ENCODE data around the gene UBA5. TPM values are rescaled to one million over a fixed set of nuclear protein-coding genes. Genes with fewer than 3 reads are reported as not detected.
"Not testable (repeated sequence)": the region's sequence is repeated elsewhere in the genome, so short reads cannot be mapped to it uniquely, and the experiment has no call there.

Gene UBA5
- total RNA-seq, 2 experiments from 2014 or later = 37.8 to 38.0 TPM

DNA sequence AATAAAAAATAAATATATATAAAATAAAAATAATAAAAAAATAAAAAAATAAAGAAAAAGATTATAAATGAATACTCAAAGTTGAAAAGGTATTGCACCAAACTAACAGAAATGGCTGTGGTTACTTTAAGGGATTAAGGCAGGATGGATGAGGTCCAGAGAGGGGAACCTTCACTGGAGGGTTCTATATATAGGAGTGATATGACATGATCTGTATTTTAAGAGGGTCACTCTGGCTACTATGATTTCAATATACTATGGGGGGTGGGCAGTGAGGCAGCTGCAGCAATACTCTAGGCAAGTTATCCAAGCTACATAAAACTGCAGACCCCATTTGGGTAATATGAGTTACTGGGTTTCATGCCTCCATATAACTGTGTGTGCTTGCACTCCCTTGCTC is 25.1 kb upstream of the UBA5 start:
- CTCF ChIA-PET = interaction anchor here (1.2 to 1.9 kb wide), 2 partner anchors 9 to 12 kb away, joined by 4 read pairs; no protein-coding TSS in a partner anchor
- no peaks in the 10 kb centered on the region for H3K27me3 Mint-ChIP-seq
- DNase-seq = no peak
- no peak overlapping the region for H3K4me3 Mint-ChIP-seq
- no peaks in the 10 kb centered on the region for H3K9me3 Mint-ChIP-seq
- H3K36me3 Mint-ChIP-seq (ENCODE audit: low read depth) = peaks cover 5% of the 10 kb centered on the region
- H3K4me1 Mint-ChIP-seq = no peaks in the 10 kb centered on the region
- POLR2A ChIA-PET = no interaction called here
- H3K27ac Mint-ChIP-seq = no peak overlapping the region

DNA sequence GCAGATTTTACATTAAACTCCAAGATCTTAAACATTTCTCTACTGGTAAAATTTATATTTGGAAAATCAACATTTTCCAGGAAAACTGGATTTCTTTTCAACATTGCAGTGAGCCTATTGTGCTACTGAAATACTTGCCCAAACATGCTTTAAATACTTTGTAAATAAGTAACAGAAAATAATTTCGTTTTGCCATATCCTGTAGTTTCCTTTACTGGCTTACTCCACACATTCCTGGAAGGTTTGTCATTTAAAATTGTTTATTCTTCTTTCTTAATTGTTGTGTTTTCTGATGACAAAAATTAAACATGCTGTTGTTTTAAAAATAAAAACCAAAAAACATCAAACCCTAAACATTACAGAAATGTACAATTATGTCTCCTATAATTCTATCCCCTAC is 22.5 kb upstream of the UBA5 start:
- DNase-seq = no peak
- peaks cover 5% of the 10 kb centered on the region for H3K36me3 Mint-ChIP-seq (ENCODE audit: low read depth)
- CTCF ChIA-PET = no interaction called here
- no peaks in the 10 kb centered on the region for H3K4me1 Mint-ChIP-seq
- POLR2A ChIA-PET = no interaction called here
- no peaks in the 10 kb centered on the region for H3K27me3 Mint-ChIP-seq
- no peaks in the 10 kb centered on the region for H3K9me3 Mint-ChIP-seq
- H3K4me3 Mint-ChIP-seq = no peak overlapping the region
- H3K27ac Mint-ChIP-seq = no peak overlapping the region

DNA sequence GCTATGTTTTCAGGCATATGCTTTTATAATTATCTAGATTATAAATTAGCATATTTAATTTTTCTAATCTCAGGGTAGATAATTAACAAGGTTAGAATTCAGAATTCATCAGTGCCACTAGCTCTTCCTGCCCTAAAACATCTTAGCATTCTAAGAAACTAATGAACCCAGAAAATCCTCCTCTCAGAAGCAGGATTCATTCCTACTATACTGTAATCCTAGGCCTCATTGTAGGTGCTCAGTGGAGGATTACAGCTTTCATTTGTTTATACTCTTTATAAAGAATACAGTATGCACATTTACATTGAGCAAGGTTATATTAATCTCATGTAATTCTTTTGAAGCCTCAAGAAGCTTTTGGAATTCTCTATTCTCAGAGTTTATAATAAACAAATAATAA is 21.4 kb upstream of the UBA5 start:
- Mint-ChIP-seq H3K27me3 (no peaks in the 10 kb centered on the region), H3K36me3 (ENCODE audit: low read depth) (peaks cover 5% of the 10 kb centered on the region)

DNA sequence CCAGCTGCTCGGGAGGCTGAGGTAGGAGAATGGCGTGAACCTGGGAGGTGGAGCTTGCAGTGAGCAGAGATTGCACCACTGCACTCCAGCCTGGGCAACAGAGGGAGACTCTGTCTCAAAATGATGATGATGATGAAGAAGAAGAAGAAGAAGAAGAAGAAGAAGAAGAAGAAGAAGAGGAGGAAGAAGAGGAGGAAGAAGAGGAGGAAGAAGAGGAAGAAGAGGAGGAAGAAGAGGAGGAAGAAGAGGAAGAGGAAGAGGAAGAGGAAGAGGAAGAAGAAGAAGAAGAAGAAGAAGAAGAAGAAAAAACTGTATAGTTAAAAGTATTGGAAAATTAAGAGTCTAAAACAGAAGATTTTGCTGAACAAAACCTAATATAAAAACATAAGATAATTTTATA is 18.7 kb upstream of the UBA5 start:
- not testable (repeated sequence) for DNase-seq
- CTCF ChIA-PET = interaction anchor here (1.0 to 3.6 kb wide), 3 partner anchors 105 to 224 kb away, joined by 3 to 16 read pairs (median 3); partner anchors contain the start of gene DNAJC13

More for the DNA sequence above, 21.4 kb upstream of the UBA5 start:
- ChIA-PET CTCF (interaction anchor here (1.6 kb wide), 1 partner anchor 103 kb away, joined by 4 read pairs; no protein-coding TSS in a partner anchor), POLR2A (no interaction called here)
- Mint-ChIP-seq H3K4me3 (no peak overlapping the region), H3K4me1 (peaks cover 2% of the 10 kb centered on the region), H3K27ac (no peak overlapping the region), H3K9me3 (no peaks in the 10 kb centered on the region)
- DNase-seq = no peak

GRCh38 chr3:132641837-132642538 is 18.1 kb upstream of the UBA5 start:
- Mint-ChIP-seq H3K4me3 (no peak overlapping the region), H3K27ac (no peak overlapping the region), H3K9me3 (no peaks in the 10 kb centered on the region), H3K27me3 (no peaks in the 10 kb centered on the region), H3K4me1 (peaks cover 2% of the 10 kb centered on the region), H3K36me3 (ENCODE audit: low read depth) (peaks cover 2% of the 10 kb centered on the region)
- DNase-seq = no peak
- ChIA-PET POLR2A (no interaction called here), CTCF (interaction anchor here (0.9 to 3.6 kb wide), 8 partner anchors 10 to 224 kb away, joined by 3 to 16 read pairs (median 3); partner anchors contain the start of gene DNAJC13)

More for the DNA sequence above, 18.7 kb upstream of the UBA5 start:
- H3K27ac Mint-ChIP-seq; H3K36me3 Mint-ChIP-seq (ENCODE audit: low read depth); H3K9me3 Mint-ChIP-seq; POLR2A ChIA-PET; H3K4me1 Mint-ChIP-seq; H3K4me3 Mint-ChIP-seq; H3K27me3 Mint-ChIP-seq: not testable (repeated sequence)

- H3K4me1 Mint-ChIP-seq = peaks cover 2% of the 10 kb centered on the region
- DNase-seq = no peak
- POLR2A ChIA-PET = no interaction called here
- CTCF ChIA-PET = interaction anchor here (0.9 to 3.6 kb wide), 6 partner anchors 10 to 112 kb away, joined by 3 to 16 read pairs (median 4); no protein-coding TSS in a partner anchor
- H3K27me3 Mint-ChIP-seq = no peaks in the 10 kb centered on the region
- no peak overlapping the region for H3K4me3 Mint-ChIP-seq
- H3K36me3 Mint-ChIP-seq (ENCODE audit: low read depth) = no peaks in the 10 kb centered on the region
- no peak overlapping the region for H3K27ac Mint-ChIP-seq
- H3K9me3 Mint-ChIP-seq = no peaks in the 10 kb centered on the region
These were observed 17.6 kb upstream of the UBA5 start for GRCh38 chr3:132642539-132642847.

GRCh38 chr3:132643366-132643765 is 16.8 kb upstream of the UBA5 start:
- no peak overlapping the region for H3K4me3 Mint-ChIP-seq
- no peaks in the 10 kb centered on the region for H3K9me3 Mint-ChIP-seq
- CTCF ChIA-PET = interaction anchor here (1.2 to 3.6 kb wide), 5 partner anchors 9 to 113 kb away, joined by 3 to 16 read pairs (median 5); no protein-coding TSS in a partner anchor
- no peaks in the 10 kb centered on the region for H3K27me3 Mint-ChIP-seq
- H3K27ac Mint-ChIP-seq = no peak overlapping the region
- H3K36me3 Mint-ChIP-seq (ENCODE audit: low read depth) = no peaks in the 10 kb centered on the region
- POLR2A ChIA-PET = no interaction called here
- DNase-seq = no peak
- peaks cover 2% of the 10 kb centered on the region for H3K4me1 Mint-ChIP-seq

- no peak overlapping the region for H3K4me3 Mint-ChIP-seq
- POLR2A ChIA-PET = no interaction called here
- H3K27me3 Mint-ChIP-seq = no peaks in the 10 kb centered on the region
- DNase-seq = no peak
- CTCF ChIA-PET = interaction anchor here (0.8 kb wide), 1 partner anchor 92 kb away, joined by 4 read pairs; no protein-coding TSS in a partner anchor
- H3K27ac Mint-ChIP-seq = no peak overlapping the region
- H3K36me3 Mint-ChIP-seq (ENCODE audit: low read depth) = no peaks in the 10 kb centered on the region
- H3K9me3 Mint-ChIP-seq = no peaks in the 10 kb centered on the region
- H3K4me1 Mint-ChIP-seq = peaks cover 2% of the 10 kb centered on the region
These were observed 15.1 kb upstream of the UBA5 start for GRCh38 chr3:132645058-132645457.

DNA sequence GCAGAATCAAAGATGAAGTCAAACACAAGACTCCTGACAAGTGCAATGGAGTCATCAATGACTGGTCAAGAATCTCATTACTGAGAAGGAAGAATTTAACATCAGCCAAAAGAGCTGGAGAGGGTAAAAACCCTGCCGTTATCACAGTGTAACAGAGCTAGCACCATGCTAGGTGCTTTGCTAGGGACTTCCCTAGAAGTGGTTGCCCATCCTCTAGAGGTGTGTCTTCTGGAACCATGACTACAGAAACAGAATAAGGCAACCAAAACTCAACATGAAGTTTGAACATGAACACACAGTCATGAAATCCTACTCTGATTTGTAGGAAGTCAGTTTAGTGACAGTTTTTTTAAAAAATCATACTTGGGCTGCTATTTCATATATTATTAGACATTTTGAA is 10.0 kb upstream of the UBA5 start:
- Mint-ChIP-seq H3K27ac (no peak overlapping the region), H3K36me3 (ENCODE audit: low read depth) (no peaks in the 10 kb centered on the region), H3K4me3 (no peak overlapping the region), H3K4me1 (peaks cover 2% of the 10 kb centered on the region), H3K27me3 (no peaks in the 10 kb centered on the region), H3K9me3 (no peaks in the 10 kb centered on the region)
- POLR2A ChIA-PET = no interaction called here
- DNase-seq = no peak
- CTCF ChIA-PET = interaction anchor here (0.7 kb wide), 1 partner anchor 738 kb away, joined by 3 read pairs; no protein-coding TSS in a partner anchor

GRCh38 chr3:132652640-132653270 is 7.4 kb upstream of the UBA5 start:
- ChIA-PET POLR2A (no interaction called here), CTCF (interaction anchor here (0.6 to 1.9 kb wide), 4 partner anchors 10 to 1498 kb away, joined by 3 to 6 read pairs (median 4); partner anchors contain the start of gene DNAJC13)
- H3K9me3 Mint-ChIP-seq = no peaks in the 10 kb centered on the region
- no peaks in the 10 kb centered on the region for H3K27me3 Mint-ChIP-seq
- H3K4me1 Mint-ChIP-seq = peaks cover 7% of the 10 kb centered on the region
- no peak overlapping the region for H3K27ac Mint-ChIP-seq
- no peak for DNase-seq
- H3K4me3 Mint-ChIP-seq = no peak overlapping the region
- H3K36me3 Mint-ChIP-seq (ENCODE audit: low read depth) = no peaks in the 10 kb centered on the region

- Mint-ChIP-seq H3K4me3 (no peak overlapping the region), H3K27me3 (no peaks in the 10 kb centered on the region), H3K9me3 (no peaks in the 10 kb centered on the region), H3K36me3 (ENCODE audit: low read depth) (no peaks in the 10 kb centered on the region), H3K4me1 (peaks cover 19% of the 10 kb centered on the region), H3K27ac (no peak overlapping the region)
- CTCF ChIA-PET = no interaction called here
- DNase-seq = no peak
- POLR2A ChIA-PET = no interaction called here
These were observed 5.9 kb upstream of the UBA5 start for GRCh38 chr3:132654190-132654589.

DNA sequence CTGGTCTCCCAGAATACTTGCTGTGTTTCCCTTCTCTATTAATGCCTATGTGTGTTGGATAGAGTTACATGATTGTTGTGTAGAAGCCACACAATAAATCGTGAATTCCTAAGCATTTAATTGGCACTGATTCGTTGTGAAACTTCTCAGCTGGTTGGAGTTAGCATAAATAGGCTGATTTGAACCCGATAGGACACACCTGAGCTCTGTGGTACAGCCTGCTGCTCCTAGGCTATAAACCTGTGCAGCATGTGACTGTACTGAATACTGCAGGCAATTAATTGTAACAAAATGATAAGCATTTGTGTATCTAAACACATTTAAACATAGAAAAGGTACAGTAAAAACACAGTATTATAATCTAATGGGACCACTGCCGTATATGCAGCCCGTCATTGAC is 5.4 kb upstream of the UBA5 start:
- POLR2A ChIA-PET = no interaction called here

GRCh38 chr3:132655471-132655870 is 4.7 kb upstream of the UBA5 start:
- peaks cover 2% of the 10 kb centered on the region for H3K36me3 Mint-ChIP-seq (ENCODE audit: low read depth)
- CTCF ChIA-PET = no interaction called here
- DNase-seq = no peak
- H3K9me3 Mint-ChIP-seq = no peaks in the 10 kb centered on the region
- POLR2A ChIA-PET = no interaction called here
- no peak overlapping the region for H3K27ac Mint-ChIP-seq
- no peaks in the 10 kb centered on the region for H3K27me3 Mint-ChIP-seq
- no peak overlapping the region for H3K4me3 Mint-ChIP-seq
- peaks cover 20% of the 10 kb centered on the region for H3K4me1 Mint-ChIP-seq

More for the DNA sequence above, 5.4 kb upstream of the UBA5 start:
- no peak for DNase-seq
- peaks cover 20% of the 10 kb centered on the region for H3K4me1 Mint-ChIP-seq
- H3K27me3 Mint-ChIP-seq = no peaks in the 10 kb centered on the region
- H3K27ac Mint-ChIP-seq = no peak overlapping the region
- H3K4me3 Mint-ChIP-seq = no peak overlapping the region
- CTCF ChIA-PET = no interaction called here
- no peaks in the 10 kb centered on the region for H3K36me3 Mint-ChIP-seq (ENCODE audit: low read depth)
- H3K9me3 Mint-ChIP-seq = no peaks in the 10 kb centered on the region

Measured in activated CD4-positive, alpha-beta T cell treated with anti-CD3 and anti-CD28 coated beads, Interleukin-2, amount 10 ng/mL, durations not matched to agents 7 days and 5 days (primary cell).